Measurements from ENCODE around the gene RBM15B.

RBM15B gene

GRCh38 chr3:51390246-51391074, 625 bp upstream of the RBM15B start:
- H3K27ac ChIP-seq (ENCODE audit: low read depth, low read length): peak overlapping the region; percentile 67
- H3K9ac ChIP-seq (ENCODE audit: low read length in 5 of 5): peak overlapping the region in 3 of 5 donors; percentile 48 to 81 (median 76)
- peaks cover 0 to 62% (median 49%) of the 10 kb centered on the region in 5 donors for H3K36me3 ChIP-seq (ENCODE audit: control insufficient read depth in 5 of 5, insufficient read depth in 5 of 5, low read length in 5 of 5)
- no peaks in the 10 kb centered on the region for H3K27me3 ChIP-seq (ENCODE audit: control insufficient read depth in 5 of 5, insufficient read depth in 4 of 5, low read length in 5 of 5)
- no peaks in the 10 kb centered on the region for H3K9me3 ChIP-seq (ENCODE audit: control insufficient read depth in 5 of 5, low read length in 5 of 5)
- H3K4me3 ChIP-seq (ENCODE audit: low read depth in 1 of 5, low read length in 5 of 5): peak overlapping the region; percentile 66 to 80 (median 70)
- H3K4me1 ChIP-seq (ENCODE audit: control insufficient read depth in 5 of 5, insufficient read depth in 5 of 5, low read length in 5 of 5): peaks cover 15 to 75% (median 67%) of the 10 kb centered on the region in 5 donors

- Histone ChIP-seq H3K27ac (ENCODE audit: low read depth, low read length) (peak overlapping the region; percentile 65), H3K27me3 (ENCODE audit: control insufficient read depth in 5 of 5, insufficient read depth in 4 of 5, low read length in 5 of 5) (no peaks in the 10 kb centered on the region), H3K9ac (ENCODE audit: low read length in 5 of 5) (peak overlapping the region in 4 of 5 donors; percentile 68 to 86 (median 80)), H3K9me3 (ENCODE audit: control insufficient read depth in 5 of 5, low read length in 5 of 5) (no peaks in the 10 kb centered on the region), H3K4me1 (ENCODE audit: control insufficient read depth in 5 of 5, insufficient read depth in 5 of 5, low read length in 5 of 5) (peaks cover 13 to 71% (median 66%) of the 10 kb centered on the region in 5 donors), H3K4me3 (ENCODE audit: low read depth in 1 of 5, low read length in 5 of 5) (peak overlapping the region in 4 of 5 donors; percentile 67 to 80 (median 74)), H3K36me3 (ENCODE audit: control insufficient read depth in 5 of 5, insufficient read depth in 5 of 5, low read length in 5 of 5) (peaks cover 0 to 71% (median 59%) of the 10 kb centered on the region in 5 donors)
Measured at GRCh38 chr3:51391566-51392354, 675 bp downstream of the RBM15B start.

DNA sequence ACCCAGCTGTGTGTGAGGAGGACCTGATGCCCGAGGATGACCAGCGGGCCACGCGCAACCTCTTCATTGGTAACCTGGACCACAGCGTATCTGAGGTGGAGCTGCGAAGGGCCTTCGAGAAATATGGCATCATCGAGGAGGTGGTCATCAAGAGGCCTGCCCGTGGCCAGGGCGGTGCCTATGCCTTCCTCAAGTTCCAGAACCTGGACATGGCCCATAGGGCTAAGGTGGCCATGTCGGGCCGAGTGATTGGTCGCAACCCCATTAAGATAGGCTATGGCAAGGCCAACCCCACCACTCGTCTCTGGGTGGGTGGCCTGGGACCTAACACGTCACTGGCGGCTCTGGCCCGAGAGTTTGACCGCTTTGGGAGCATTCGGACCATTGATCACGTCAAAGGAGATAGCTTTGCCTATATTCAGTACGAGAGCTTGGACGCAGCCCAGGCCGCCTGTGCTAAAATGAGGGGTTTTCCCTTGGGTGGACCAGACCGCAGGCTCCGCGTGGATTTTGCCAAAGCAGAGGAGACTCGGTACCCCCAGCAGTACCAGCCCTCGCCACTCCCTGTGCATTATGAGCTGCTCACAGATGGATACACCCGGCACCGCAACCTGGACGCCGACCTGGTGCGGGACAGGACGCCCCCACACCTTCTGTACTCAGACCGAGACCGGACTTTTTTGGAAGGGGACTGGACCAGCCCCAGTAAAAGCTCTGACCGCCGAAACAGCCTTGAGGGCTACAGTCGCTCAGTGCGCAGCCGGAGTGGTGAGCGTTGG, 1.5 kb downstream of the RBM15B start:
- H3K4me3 ChIP-seq (ENCODE audit: low read depth in 1 of 5, low read length in 5 of 5): peak overlapping the region in 4 of 5 donors; percentile 67 to 80 (median 74)
- peaks cover 12 to 72% (median 70%) of the 10 kb centered on the region in 5 donors for H3K4me1 ChIP-seq (ENCODE audit: control insufficient read depth in 5 of 5, insufficient read depth in 5 of 5, low read length in 5 of 5)
- peak overlapping the region in 3 of 5 donors; percentile 68 to 86 (median 84) for H3K9ac ChIP-seq (ENCODE audit: low read length in 5 of 5)
- no peaks in the 10 kb centered on the region for H3K27me3 ChIP-seq (ENCODE audit: control insufficient read depth in 5 of 5, insufficient read depth in 4 of 5, low read length in 5 of 5)
- H3K9me3 ChIP-seq (ENCODE audit: control insufficient read depth in 5 of 5, low read length in 5 of 5): no peaks in the 10 kb centered on the region
- peak overlapping the region; percentile 65 for H3K27ac ChIP-seq (ENCODE audit: low read depth, low read length)
- peaks cover 0 to 77% (median 65%) of the 10 kb centered on the region in 5 donors for H3K36me3 ChIP-seq (ENCODE audit: control insufficient read depth in 5 of 5, insufficient read depth in 5 of 5, low read length in 5 of 5)

DNA sequence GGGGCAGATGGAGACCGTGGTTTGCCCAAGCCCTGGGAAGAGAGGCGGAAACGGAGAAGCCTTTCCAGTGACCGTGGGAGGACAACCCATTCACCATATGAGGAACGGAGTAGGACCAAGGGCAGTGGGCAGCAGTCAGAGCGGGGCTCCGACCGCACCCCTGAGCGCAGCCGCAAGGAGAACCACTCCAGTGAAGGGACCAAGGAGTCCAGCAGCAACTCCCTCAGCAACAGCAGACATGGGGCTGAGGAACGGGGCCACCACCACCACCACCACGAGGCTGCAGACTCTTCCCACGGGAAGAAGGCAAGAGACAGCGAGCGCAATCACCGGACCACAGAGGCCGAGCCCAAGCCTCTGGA, 2.0 kb downstream of the RBM15B start:
- no peak overlapping the region for H3K9ac ChIP-seq (ENCODE audit: low read length in 5 of 5)
- no peak overlapping the region for H3K4me3 ChIP-seq (ENCODE audit: low read depth in 1 of 5, low read length in 5 of 5)
- no peaks in the 10 kb centered on the region for H3K27me3 ChIP-seq (ENCODE audit: control insufficient read depth in 5 of 5, insufficient read depth in 4 of 5, low read length in 5 of 5)
- peaks cover 12 to 69% (median 69%) of the 10 kb centered on the region in 5 donors for H3K4me1 ChIP-seq (ENCODE audit: control insufficient read depth in 5 of 5, insufficient read depth in 5 of 5, low read length in 5 of 5)
- no peak overlapping the region for H3K27ac ChIP-seq (ENCODE audit: low read depth, low read length)
- no peaks in the 10 kb centered on the region for H3K9me3 ChIP-seq (ENCODE audit: control insufficient read depth in 5 of 5, low read length in 5 of 5)
- H3K36me3 ChIP-seq (ENCODE audit: control insufficient read depth in 5 of 5, insufficient read depth in 5 of 5, low read length in 5 of 5): peaks cover 0 to 72% (median 59%) of the 10 kb centered on the region in 5 donors

- Histone ChIP-seq H3K27ac (ENCODE audit: low read depth, low read length) (no peak overlapping the region), H3K9me3 (ENCODE audit: control insufficient read depth in 5 of 5, low read length in 5 of 5) (no peaks in the 10 kb centered on the region), H3K36me3 (ENCODE audit: control insufficient read depth in 5 of 5, insufficient read depth in 5 of 5, low read length in 5 of 5) (peaks cover 0 to 70% (median 56%) of the 10 kb centered on the region in 5 donors), H3K27me3 (ENCODE audit: control insufficient read depth in 5 of 5, insufficient read depth in 4 of 5, low read length in 5 of 5) (no peaks in the 10 kb centered on the region), H3K4me3 (ENCODE audit: low read depth in 1 of 5, low read length in 5 of 5) (no peak overlapping the region), H3K4me1 (ENCODE audit: control insufficient read depth in 5 of 5, insufficient read depth in 5 of 5, low read length in 5 of 5) (peaks cover 12 to 69% (median 67%) of the 10 kb centered on the region in 5 donors), H3K9ac (ENCODE audit: low read length in 5 of 5) (peak overlapping the region in 1 of 5 donors; percentile 41)
Measured at GRCh38 chr3:51393564-51393963, 2.5 kb downstream of the RBM15B start.

DNA sequence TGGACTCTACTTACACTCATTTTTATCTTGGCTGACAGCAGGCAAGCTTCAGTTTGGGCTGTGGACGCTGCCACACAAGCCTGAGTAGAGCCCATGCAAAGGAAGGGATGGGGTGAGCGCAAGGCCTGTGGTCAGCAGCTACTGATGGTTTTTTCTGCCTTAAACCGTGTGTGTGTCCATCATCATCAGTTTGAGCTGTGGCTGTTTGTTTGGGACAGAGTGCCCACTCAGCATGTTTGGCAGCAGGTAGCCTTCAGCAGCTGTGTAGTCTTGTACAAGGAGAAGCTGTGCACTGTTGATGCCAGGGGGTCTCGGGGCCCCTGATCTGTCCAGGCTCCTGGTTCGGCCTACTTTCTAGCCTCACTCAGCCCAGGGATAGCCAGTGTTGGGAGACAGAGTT, 3.5 kb downstream of the RBM15B start:
- H3K27ac ChIP-seq (ENCODE audit: low read depth, low read length): no peak overlapping the region
- peak overlapping the region in 2 of 5 donors; percentile 33 to 54 for H3K9ac ChIP-seq (ENCODE audit: low read length in 5 of 5)
- no peaks in the 10 kb centered on the region for H3K27me3 ChIP-seq (ENCODE audit: control insufficient read depth in 5 of 5, insufficient read depth in 4 of 5, low read length in 5 of 5)
- H3K4me3 ChIP-seq (ENCODE audit: low read depth in 1 of 5, low read length in 5 of 5): no peak overlapping the region
- no peaks in the 10 kb centered on the region for H3K9me3 ChIP-seq (ENCODE audit: control insufficient read depth in 5 of 5, low read length in 5 of 5)
- H3K4me1 ChIP-seq (ENCODE audit: control insufficient read depth in 5 of 5, insufficient read depth in 5 of 5, low read length in 5 of 5): peaks cover 12 to 69% (median 68%) of the 10 kb centered on the region in 5 donors
- H3K36me3 ChIP-seq (ENCODE audit: control insufficient read depth in 5 of 5, insufficient read depth in 5 of 5, low read length in 5 of 5): peaks cover 0 to 70% (median 58%) of the 10 kb centered on the region in 5 donors

GRCh38 chr3:51395493-51396213, 4.6 kb downstream of the RBM15B start:
- Histone ChIP-seq H3K27ac (ENCODE audit: low read depth, low read length) (no peak overlapping the region), H3K4me3 (ENCODE audit: low read depth in 1 of 5, low read length in 5 of 5) (no peak overlapping the region), H3K36me3 (ENCODE audit: control insufficient read depth in 5 of 5, insufficient read depth in 5 of 5, low read length in 5 of 5) (peaks cover 0 to 78% (median 64%) of the 10 kb centered on the region in 5 donors), H3K27me3 (ENCODE audit: control insufficient read depth in 5 of 5, insufficient read depth in 4 of 5, low read length in 5 of 5) (no peaks in the 10 kb centered on the region), H3K4me1 (ENCODE audit: control insufficient read depth in 5 of 5, insufficient read depth in 5 of 5, low read length in 5 of 5) (peaks cover 10 to 72% (median 61%) of the 10 kb centered on the region in 5 donors), H3K9me3 (ENCODE audit: control insufficient read depth in 5 of 5, low read length in 5 of 5) (no peaks in the 10 kb centered on the region), H3K9ac (ENCODE audit: low read length in 5 of 5) (peak overlapping the region in 2 of 5 donors; percentile 54 to 66)

GRCh38 chr3:51396401-51396800, 5.3 kb downstream of the RBM15B start:
- Histone ChIP-seq H3K9ac (ENCODE audit: low read length in 5 of 5) (peak overlapping the region in 3 of 5 donors; percentile 11 to 66 (median 38)), H3K36me3 (ENCODE audit: control insufficient read depth in 5 of 5, insufficient read depth in 5 of 5, low read length in 5 of 5) (peaks cover 0 to 83% (median 65%) of the 10 kb centered on the region in 5 donors), H3K9me3 (ENCODE audit: control insufficient read depth in 5 of 5, low read length in 5 of 5) (no peaks in the 10 kb centered on the region), H3K4me1 (ENCODE audit: control insufficient read depth in 5 of 5, insufficient read depth in 5 of 5, low read length in 5 of 5) (peaks cover 8 to 73% (median 61%) of the 10 kb centered on the region in 5 donors), H3K4me3 (ENCODE audit: low read depth in 1 of 5, low read length in 5 of 5) (no peak overlapping the region), H3K27me3 (ENCODE audit: control insufficient read depth in 5 of 5, insufficient read depth in 4 of 5, low read length in 5 of 5) (no peaks in the 10 kb centered on the region), H3K27ac (ENCODE audit: low read depth, low read length) (peak overlapping the region; percentile 20)

- H3K9ac ChIP-seq (ENCODE audit: low read length in 5 of 5): peak overlapping the region in 2 of 5 donors; percentile 11 to 38
- peaks cover 2 to 83% (median 70%) of the 10 kb centered on the region in 5 donors for H3K36me3 ChIP-seq (ENCODE audit: control insufficient read depth in 5 of 5, insufficient read depth in 5 of 5, low read length in 5 of 5)
- no peaks in the 10 kb centered on the region for H3K9me3 ChIP-seq (ENCODE audit: control insufficient read depth in 5 of 5, low read length in 5 of 5)
- no peaks in the 10 kb centered on the region for H3K27me3 ChIP-seq (ENCODE audit: control insufficient read depth in 5 of 5, insufficient read depth in 4 of 5, low read length in 5 of 5)
- peaks cover 8 to 65% (median 53%) of the 10 kb centered on the region in 5 donors for H3K4me1 ChIP-seq (ENCODE audit: control insufficient read depth in 5 of 5, insufficient read depth in 5 of 5, low read length in 5 of 5)
- H3K4me3 ChIP-seq (ENCODE audit: low read depth in 1 of 5, low read length in 5 of 5): no peak overlapping the region
- H3K27ac ChIP-seq (ENCODE audit: low read depth, low read length): peak overlapping the region; percentile 20
Measured at GRCh38 chr3:51397392-51397791, 6.3 kb downstream of the RBM15B start.
